EH (cell line): ENCODE data around the gene PEPD.
"Not testable (repeated sequence)": the region's sequence is repeated elsewhere in the genome, so short reads cannot be mapped to it uniquely, and the experiment has no call there.

Experiments
- DNase-seq: peaks from one replicate; pipeline ENCODE4 v3.0.0-alpha.2; 2015; ENCODE audit warnings: low read depth

Gene PEPD

DNA sequence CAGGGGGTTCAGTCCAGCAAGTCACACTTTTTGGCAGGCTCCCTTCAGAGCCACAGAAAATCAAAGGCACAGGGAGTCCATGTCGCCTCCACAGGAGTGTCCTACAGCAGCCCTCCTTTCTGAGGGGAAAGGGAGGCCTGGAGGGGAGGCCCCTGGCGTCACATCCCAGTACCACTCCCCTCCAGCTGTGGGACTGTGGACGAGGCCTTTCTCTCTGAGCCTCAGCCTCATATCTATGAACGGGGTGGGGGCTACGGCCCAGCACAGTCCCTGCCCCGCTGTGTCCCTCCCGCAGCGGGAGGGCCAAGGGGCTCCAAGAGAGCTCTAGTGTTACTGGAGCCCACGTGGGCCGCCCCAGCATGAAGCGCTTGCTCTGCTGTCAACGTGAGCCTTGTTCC, 23.8 kb downstream of the PEPD start:
- no peak for DNase-seq

- no peak for DNase-seq
These were observed 24.3 kb downstream of the PEPD start for GRCh38 chr19:33497131-33497777.

DNA sequence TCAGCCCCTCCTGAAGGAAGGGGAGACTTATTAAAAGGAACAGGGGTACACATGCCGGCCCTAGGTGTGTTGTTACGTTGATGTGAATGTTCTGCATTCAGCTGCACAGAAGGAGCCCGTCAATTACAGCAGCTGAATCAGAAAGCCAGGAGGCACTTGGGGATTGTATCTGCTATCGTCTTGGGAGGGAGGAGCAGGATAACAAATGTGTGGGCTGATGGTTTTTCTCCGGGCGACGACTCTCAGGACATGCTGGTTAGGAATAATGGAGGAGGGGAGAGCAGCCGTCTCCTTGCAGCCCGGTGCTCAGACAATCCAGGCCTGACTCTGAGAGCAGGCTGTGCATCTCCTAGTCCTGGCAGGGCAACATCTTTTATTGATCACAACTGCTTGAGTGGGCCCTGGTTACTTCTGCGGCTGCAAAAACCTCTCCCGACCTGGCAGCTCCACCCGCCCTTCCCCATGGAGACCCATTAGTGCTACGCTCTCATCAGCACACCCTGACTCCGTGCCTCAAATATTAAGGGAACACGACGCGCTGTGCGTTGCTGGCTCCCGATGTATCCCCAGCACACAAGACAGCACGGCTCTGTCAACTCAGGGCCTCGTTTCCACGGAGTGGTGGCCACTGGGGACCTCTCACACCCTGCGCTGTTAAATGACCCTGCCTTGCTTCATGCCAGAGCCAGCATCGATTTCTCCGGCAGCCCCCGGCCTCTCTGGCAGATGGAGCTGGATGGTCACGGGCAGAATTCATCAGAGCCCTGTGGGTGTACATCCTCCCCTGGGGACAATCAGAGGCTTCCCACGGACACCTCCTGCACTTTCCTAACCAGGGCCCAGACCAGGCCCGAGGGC, 25.3 kb downstream of the PEPD start:
- DNase-seq: no peak

DNA sequence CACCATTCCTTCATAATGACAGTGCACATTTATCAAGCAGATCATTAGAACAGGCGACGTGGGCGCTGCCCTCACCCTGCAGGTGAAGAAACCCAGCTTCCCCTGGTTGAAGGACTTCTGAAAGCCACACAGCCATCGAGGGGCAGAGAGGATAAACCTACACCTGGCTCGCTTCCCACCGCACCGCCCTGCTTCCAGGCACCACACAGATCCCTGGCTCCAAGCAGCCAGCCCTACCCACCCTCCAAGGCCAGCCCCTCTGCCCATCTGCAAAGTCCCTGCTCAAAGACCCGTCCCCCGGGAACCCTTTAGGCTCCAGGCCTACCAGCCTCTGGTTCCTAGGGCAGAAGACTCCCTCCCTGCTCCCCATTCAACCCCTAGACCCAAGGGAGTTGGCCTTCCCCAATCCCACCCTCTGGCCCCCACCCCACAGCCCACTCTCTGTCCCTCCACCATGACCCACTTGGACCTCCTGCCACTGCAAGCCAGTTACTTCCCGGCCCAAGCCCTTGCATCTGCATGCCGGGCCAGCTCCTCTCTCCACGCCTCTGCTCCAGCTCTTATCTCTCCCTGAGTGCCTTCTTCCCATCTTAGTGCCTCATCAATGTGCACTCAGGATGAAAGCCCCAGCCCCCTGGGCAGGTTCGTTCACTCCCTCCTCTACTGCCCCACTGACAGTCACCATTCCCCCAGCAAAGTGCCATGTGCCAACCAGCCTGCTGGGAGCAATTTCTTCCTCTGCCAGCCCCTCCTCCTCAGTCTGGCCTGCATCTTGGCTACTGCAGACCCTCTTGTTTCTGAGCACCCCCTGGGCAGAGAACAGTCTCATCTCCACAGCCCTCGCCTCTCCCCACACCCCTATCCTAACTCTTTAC, 28.0 kb downstream of the PEPD start:
- DNase-seq: no peak

DNA sequence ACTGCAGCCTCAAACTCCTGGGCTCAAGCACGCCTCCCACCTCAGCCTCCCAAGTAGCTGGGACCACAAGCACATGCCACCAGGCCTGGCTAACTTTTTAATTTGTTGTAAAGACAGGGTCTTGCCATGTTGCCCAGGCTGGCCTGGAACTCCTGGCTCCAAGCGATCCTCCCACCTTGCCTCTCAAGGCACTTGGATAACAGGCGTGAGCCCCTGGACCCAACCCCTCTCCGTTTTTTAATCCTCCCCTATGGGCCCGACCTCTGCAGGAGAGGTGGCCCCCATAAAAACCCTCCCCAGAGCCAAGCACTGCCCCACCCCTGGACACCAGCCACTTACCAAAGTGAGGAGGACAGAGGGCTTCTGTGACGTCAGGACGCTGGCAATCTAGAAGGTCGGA, 28.6 kb downstream of the PEPD start:
- no peak for DNase-seq

DNA sequence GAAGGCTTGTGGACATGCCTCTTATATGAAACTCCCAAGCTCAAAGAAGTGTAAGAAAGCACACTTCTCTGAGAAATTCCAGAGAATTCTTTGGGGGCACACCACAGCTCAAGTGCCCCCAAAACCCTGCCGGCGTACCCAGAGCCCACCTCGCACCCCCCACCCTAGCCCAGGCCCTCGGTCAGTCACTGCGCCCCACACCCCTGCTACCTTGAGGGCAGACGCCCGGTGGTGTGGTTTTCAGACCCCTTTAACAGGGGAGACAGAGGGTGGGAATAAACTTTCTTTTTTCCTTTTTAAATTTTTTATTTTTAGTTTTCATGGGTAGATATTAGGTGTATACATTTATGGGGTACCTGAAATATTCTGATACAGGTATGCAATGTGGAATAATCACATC, 29.5 kb downstream of the PEPD start:
- DNase-seq: no peak

DNA sequence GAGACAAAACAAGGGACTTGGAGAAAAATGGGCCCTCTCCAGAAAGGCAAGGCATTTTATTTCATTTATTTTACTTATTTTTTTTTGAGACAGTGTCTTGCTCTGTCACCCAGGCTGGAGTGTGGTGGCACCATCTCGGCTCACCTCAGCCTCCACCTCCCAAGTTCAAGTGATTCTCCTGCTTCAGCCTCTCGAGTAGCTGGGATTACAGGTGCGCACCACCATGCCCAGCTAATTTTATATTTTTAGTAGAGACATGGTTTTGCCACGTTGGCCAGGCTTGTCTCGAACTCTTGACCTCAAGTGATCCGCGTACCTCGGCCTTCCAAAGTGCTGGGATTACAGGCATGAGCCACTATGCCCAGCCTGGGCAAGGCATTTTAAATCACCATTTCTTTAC, 31.0 kb downstream of the PEPD start:
- not testable (repeated sequence) for DNase-seq

GRCh38 chr19:33490041-33490451, 31.5 kb downstream of the PEPD start:
- no peak for DNase-seq

DNA sequence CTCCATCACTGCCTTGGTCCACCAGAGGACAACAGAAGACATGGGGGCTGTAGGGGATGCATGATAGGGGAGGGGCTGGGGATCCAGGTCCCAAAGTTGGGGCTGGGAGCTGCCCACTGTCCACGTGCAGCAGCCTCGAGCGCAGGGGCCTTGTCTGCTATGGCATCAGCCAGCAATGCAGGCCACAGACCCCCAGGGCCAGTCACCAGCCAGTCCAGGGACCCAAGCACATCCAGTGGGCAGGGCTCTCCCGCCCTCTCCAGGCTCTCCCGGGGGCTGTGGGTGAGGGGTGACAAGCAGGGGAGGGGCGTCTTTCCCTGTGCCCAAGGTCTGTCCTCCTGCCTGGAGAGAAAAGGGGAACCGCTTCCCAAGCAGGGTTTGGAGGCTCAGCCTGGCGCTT, 32.8 kb downstream of the PEPD start:
- no peak for DNase-seq

- DNase-seq: no peak
These were observed 33.4 kb downstream of the PEPD start for GRCh38 chr19:33487901-33488800.

GRCh38 chr19:33486936-33487811, 34.4 kb downstream of the PEPD start:
- DNase-seq: no peak

DNA sequence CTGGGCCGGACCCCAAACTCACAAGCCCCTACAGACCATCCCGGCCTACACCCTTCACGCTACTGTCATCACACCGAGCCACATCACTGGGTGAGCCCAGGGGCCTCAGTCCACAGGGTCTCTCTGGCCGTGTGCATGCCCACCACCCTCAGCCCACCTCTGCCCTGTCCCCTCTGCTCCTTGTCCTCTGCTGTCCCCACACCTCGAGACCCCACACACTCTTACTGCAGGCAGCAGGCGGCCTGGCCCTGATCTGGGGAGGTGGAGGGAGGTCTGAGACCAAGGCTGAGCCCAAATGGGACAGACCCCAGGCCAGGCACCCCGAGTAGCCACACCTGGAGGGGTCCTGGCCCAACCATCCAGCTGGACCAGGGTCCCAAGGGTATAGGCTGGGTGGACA, 35.2 kb downstream of the PEPD start:
- DNase-seq: no peak

- DNase-seq: no peak
These were observed 37.3 kb downstream of the PEPD start for GRCh38 chr19:33484226-33484774.

- DNase-seq: no peak
These were observed 39.1 kb downstream of the PEPD start for GRCh38 chr19:33482476-33482875.

DNA sequence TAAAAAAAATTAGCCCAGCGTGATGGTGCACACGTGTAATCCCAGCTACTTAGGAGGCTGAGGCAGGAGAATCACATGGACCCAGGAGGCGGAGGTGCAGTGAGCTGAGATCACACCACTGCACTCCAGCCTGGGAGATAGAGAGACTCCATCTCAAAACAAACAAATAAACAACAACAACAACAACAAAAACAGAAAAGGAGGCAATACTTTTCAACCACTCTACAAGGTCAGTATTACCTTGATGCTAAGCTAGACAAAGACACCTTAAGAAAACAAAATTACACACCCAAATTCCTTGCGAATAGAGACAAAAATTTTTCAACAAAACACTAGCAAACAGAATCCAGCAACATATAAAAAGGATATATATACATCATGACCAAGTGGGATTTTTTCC, 39.7 kb downstream of the PEPD start:
- no peak for DNase-seq

DNA sequence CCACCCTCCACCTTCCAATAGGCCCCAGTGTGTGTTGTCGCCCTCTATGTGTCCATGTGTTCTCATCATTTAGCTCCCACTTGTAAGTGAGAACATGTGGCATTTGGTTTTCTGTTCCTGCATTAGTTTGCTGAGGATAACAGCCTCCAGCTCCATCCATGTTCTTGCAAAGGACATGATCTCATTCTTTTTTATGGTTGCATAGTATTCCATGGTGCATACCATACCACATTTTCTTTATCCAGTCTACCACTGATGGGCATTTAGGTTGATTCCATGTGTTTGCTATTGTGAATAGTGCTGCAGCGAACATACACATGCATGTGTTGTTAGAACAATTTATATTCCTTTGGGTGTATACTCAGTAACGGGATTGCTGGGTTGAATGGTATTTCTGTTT, 42.0 kb downstream of the PEPD start:
- not testable (repeated sequence) for DNase-seq

DNA sequence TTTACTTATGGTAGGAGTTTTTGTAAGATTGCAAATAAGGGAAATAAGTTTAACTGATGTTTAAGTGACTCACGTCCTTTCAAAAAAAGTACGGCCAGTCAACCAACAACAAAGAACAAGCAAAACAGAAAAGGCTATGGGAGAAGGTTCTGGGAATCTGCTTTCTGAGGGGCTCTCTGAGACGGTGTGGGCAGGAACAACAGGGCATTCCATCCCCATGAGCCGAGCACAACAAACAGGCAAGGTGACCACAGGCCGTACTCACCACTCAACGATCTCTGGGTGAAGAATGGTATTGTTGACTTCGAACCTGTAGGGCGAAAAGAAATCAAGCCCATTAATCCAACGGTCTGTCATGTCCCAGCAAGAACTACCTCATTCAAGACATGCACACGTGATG, 43.8 kb downstream of the PEPD start:
- no peak for DNase-seq

DNA sequence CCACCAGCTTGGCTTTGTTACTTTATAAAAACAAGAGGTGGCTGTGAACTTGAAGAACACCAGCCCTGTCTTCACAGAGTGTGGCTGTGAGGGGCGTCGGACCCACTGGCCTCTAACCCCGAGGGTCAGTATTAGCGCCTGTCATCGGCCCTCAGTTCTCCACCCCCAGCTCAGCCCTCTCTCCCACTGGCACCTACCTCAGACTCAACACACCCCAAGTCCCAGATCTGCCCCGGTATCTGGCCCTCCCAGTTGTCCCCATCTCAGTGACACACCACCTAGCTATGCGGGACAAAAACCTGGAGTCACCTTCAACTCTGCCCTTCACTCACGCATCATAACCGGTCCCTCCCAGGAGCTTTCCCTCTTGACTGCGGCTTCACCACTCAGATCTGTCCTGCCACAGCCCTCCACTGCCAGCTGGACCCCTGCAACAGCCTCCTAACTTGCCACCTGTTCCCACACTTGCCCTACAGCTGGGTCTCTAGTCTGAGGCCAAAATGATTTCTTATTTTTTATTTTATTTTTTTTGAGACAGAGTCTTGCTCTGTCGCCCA, 45.4 kb downstream of the PEPD start:
- DNase-seq: no peak

DNA sequence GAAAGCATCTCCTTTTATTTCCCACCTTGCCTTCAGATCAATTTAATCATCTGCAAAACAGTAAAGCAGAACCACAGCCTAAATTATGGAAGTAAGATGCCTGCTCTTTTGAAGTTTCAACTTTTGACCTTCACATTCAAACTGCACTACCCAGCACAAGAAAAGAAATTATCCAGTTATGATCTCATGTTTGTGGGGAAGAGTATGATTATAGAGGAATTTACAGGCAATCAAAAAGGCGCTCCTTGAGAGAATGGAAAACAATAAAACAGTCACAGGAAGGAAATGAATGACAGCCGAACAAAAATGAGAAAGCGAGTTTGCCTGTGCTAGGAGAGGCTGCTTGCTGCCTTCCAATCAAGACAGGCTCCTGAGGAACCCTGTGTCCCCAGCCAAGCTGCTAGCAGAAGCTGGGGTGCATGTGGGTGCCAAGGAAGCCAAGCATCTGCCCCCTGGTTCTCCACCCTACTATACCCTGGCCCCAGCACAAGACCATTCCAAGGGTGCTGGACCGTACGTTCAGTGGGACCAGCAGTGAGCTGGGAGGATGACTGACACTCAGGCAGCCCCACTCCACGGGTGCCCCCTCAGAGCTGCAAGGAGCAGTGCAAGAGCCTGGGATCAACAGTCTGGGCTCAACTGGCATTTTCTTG, 47.8 kb downstream of the PEPD start:
- DNase-seq: peak; percentile 87
